ENCODE results near the gene SLC39A5. TPM values are rescaled to one million over a fixed set of nuclear protein-coding genes. Genes with fewer than 3 reads are reported as not detected.

SLC39A5 gene
- total RNA-seq, 2 donors from 2014 or later = not detected

GRCh38 chr12:56206452-56207166, 23.2 kb upstream of the SLC39A5 start:
- peak; percentile 81 for DNase-seq (ENCODE audit: low spot score)
- intact Hi-C loops (cut with DNase I) = no loop called here

- intact Hi-C loops (cut with DNase I) = no loop called here
- DNase-seq (ENCODE audit: low spot score) = peak; percentile 74
Measured at GRCh38 chr12:56208006-56208405, 21.8 kb upstream of the SLC39A5 start.

GRCh38 chr12:56212361-56212760, 17.5 kb upstream of the SLC39A5 start:
- no peak for DNase-seq (ENCODE audit: low spot score)
- intact Hi-C loops (cut with DNase I) = no loop called here

GRCh38 chr12:56213878-56214277, 16.0 kb upstream of the SLC39A5 start:
- intact Hi-C loops (cut with DNase I) = no loop called here
- no peak for DNase-seq (ENCODE audit: low spot score)

- DNase-seq (ENCODE audit: low spot score) = no peak
- intact Hi-C loops (cut with DNase I) = no loop called here
Measured at GRCh38 chr12:56216461-56216860, 13.4 kb upstream of the SLC39A5 start.

- intact Hi-C loops (cut with DNase I) = no loop called here
- DNase-seq (ENCODE audit: low spot score) = no peak
Measured at GRCh38 chr12:56219840-56220239, 10.0 kb upstream of the SLC39A5 start.

GRCh38 chr12:56220611-56221231, 9.1 kb upstream of the SLC39A5 start:
- intact Hi-C loops (cut with DNase I) = no loop called here
- DNase-seq (ENCODE audit: low spot score) = no peak

- intact Hi-C loops (cut with DNase I) = no loop called here
- peak; percentile 90 for DNase-seq (ENCODE audit: low spot score)
Measured at GRCh38 chr12:56221232-56221756, 8.6 kb upstream of the SLC39A5 start.

GRCh38 chr12:56221757-56222530, 7.9 kb upstream of the SLC39A5 start, which contains the start of gene RNF41:
Gene RNF41 (minus strand): TSS chr12:56221922. CDS start chr12:56214047, 7,875 bp downstream.
- intact Hi-C loops (cut with DNase I) = loop anchor here in 1 of 2 donors (2.0 kb wide), 1 partner anchor 31 kb away; no protein-coding TSS in a partner anchor
- peak; percentile 99 for DNase-seq (ENCODE audit: low spot score)

GRCh38 chr12:56222531-56222895, 7.3 kb upstream of the SLC39A5 start:
- intact Hi-C loops (cut with DNase I) = loop anchor here in 1 of 2 donors (2.0 kb wide), 1 partner anchor 32 kb away; no protein-coding TSS in a partner anchor
- DNase-seq (ENCODE audit: low spot score) = no peak

GRCh38 chr12:56223571-56224101, 6.2 kb upstream of the SLC39A5 start:
- DNase-seq (ENCODE audit: low spot score) = no peak
- intact Hi-C loops (cut with DNase I) = loop anchor here (2.0 kb wide), 2 partner anchors 31 to 33 kb away; no protein-coding TSS in a partner anchor

- peak; percentile 99 for DNase-seq (ENCODE audit: low spot score)
- intact Hi-C loops (cut with DNase I) = loop anchor here in 1 of 2 donors (2.0 kb wide), 1 partner anchor 31 kb away; no protein-coding TSS in a partner anchor
Measured at GRCh38 chr12:56224102-56224701, 5.6 kb upstream of the SLC39A5 start, which contains the start of gene NABP2. Gene NABP2 (plus strand): TSS chr12:56224342. CDS start chr12:56224857, 515 bp downstream.

GRCh38 chr12:56224954-56225353, 4.9 kb upstream of the SLC39A5 start:
- intact Hi-C loops (cut with DNase I) = loop anchor here in 1 of 2 donors (2.0 kb wide), 1 partner anchor 32 kb away; no protein-coding TSS in a partner anchor
- DNase-seq (ENCODE audit: low spot score) = no peak

GRCh38 chr12:56229082-56229481, 769 bp upstream of the SLC39A5 start:
- intact Hi-C loops (cut with DNase I) = no loop called here
- no peak for DNase-seq (ENCODE audit: low spot score)

- intact Hi-C loops (cut with DNase I) = no loop called here
- no peak for DNase-seq (ENCODE audit: low spot score)
Measured at GRCh38 chr12:56230432-56231183, 757 bp downstream of the SLC39A5 start.

- DNase-seq (ENCODE audit: low spot score) = no peak
Measured at GRCh38 chr12:56231184-56231582, 1.3 kb downstream of the SLC39A5 start.

GRCh38 chr12:56234746-56235436, 5.0 kb downstream of the SLC39A5 start:
- intact Hi-C loops (cut with DNase I) = no loop called here

More at GRCh38 chr12:56231184-56231582, 1.3 kb downstream of the SLC39A5 start:
- intact Hi-C loops (cut with DNase I) = no loop called here

More at GRCh38 chr12:56234746-56235436, 5.0 kb downstream of the SLC39A5 start:
- no peak for DNase-seq (ENCODE audit: low spot score)
